GM21367 (cell line): Measurements from ENCODE around the gene DNAJC3.

Source experiments
- ATAC-seq: cut with Tn5 transposase; IDR thresholded peaks from one replicate; pipeline ENCODE4 v1.9.1; 2021; ENCODE audit not compliant: unreplicated experiment

Gene DNAJC3, protein sequence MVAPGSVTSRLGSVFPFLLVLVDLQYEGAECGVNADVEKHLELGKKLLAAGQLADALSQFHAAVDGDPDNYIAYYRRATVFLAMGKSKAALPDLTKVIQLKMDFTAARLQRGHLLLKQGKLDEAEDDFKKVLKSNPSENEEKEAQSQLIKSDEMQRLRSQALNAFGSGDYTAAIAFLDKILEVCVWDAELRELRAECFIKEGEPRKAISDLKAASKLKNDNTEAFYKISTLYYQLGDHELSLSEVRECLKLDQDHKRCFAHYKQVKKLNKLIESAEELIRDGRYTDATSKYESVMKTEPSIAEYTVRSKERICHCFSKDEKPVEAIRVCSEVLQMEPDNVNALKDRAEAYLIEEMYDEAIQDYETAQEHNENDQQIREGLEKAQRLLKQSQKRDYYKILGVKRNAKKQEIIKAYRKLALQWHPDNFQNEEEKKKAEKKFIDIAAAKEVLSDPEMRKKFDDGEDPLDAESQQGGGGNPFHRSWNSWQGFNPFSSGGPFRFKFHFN

DNA sequence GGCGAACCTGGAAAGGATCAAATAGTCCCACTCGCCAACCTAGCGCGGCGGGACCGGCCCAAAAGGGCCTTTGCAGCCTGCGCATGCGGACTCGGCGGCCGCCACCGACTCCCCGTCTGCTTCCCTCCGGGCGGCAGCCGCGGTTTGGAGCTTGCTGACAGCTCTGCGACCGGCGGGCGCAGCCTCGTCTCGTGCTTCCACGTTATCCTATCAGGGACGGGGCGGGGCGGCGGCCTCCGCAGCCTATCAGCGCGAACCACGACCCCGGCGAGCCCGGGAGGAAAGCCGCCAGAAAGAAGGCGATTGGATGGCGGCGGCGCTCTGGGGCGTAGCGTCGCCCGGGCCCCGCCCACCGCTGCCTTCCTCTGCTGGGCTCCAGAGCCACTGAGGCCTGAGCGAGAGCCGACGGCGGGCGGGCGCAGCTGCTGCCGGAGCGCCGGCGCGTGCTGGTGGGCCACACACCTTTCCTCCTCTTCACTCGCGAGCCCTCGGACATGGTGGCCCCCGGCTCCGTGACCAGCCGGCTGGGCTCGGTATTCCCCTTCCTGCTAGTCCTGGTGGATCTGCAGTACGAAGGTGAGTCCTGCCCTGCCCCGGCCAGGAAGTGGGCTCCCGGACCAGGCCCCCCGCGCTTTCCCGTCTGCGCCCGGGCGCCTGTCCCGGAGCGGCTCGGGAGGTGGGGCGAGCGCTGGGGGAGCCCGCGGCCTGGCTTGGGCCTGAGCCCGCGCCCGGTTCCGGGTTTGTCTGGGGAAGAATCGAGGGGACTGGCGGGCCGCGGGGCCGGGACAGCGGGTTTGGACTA, at the start of gene DNAJC3:
Gene DNAJC3, plus strand, starts transcription at position 378 of the 802 bp plus-strand sequence. Its CDS starts 117 bp downstream, at position 495.
- ATAC-seq, result peak; percentile 95

GRCh38 chr13:95627590-95627989, 49.3 kb upstream of the DNAJC3 start:
- ATAC-seq, result no peak

DNA sequence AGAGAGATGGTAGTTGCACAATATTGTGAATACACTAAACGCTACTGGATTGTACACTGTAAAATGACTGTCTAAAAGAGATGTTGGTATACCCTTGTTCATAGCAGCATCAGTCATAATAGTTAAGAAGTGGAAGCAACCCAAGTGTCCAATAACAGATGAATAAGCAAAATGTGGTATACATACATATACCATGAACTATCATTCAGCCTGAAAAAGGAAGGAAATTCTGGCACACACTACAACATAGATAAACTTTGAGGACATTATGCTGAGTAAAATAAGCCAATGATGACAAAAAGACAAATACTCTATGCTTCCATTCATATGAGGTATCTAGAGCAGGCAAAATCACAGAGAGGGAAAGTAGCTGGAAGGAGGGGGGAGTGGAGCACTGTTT, 48.5 kb upstream of the DNAJC3 start:
- ATAC-seq, result no peak

- ATAC-seq, result no peak
Measured at GRCh38 chr13:95629071-95629470, 47.9 kb upstream of the DNAJC3 start.

GRCh38 chr13:95630593-95630992, 46.3 kb upstream of the DNAJC3 start:
- ATAC-seq, result no peak

- ATAC-seq, result no peak
Measured at GRCh38 chr13:95636853-95637252, 40.1 kb upstream of the DNAJC3 start.

DNA sequence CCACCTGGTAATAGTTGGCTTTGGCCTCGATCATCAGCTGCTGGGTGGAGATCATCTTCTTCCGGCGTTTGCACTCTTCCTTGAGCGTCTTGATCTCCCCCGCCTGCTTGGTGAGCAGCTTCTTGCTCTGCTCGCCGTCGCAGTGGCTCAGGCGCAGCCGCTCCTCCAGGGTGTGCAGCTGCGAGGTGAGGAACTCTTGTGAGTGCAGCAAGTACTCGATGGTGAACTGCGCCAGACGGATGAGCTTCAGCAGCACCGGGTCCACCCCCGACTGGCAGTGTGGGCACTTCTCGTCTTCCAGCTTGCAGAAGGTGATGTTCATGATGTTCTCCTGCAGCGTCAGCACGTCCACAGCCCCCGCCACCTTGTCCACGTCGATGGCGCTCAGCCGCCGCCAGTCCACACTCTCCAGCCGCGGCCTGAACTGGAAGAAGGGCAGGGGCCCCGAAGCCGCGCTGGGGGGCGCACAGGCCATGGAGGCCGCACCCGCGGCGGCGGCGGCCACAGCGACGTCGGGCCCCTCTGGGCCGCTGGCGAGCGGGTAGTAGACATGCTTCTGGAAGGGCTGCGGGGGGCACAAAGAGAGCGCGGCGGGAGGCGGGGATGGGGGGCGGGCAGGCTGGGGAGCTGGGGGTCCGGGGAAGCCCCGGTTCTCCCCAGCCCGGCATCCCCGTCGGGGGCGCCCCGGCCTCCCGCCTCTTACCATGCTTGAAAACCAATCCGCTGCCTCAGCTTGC, 35.5 kb upstream of the DNAJC3 start:
- no peak for ATAC-seq

- no peak for ATAC-seq
Measured at GRCh38 chr13:95642028-95642621, 34.8 kb upstream of the DNAJC3 start.

GRCh38 chr13:95642999-95643398, 33.9 kb upstream of the DNAJC3 start:
- ATAC-seq, result no peak

DNA sequence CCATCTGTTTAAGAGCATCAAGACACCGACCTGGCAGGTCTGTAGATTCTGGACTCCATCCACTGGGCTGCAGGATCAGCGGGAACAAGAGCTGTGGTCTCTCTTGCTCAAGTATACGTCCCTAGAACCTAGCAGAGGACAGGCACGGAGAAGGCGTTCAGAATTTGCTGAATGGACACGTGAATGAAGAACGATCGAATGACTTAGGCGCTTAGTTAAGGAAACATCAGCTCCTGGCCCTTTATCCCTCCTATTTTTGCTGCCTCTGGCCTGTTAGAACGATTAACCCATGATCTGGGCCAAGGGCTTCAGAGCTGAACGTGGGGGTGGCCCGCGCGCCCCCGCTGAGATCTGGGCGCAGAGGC, 33.4 kb upstream of the DNAJC3 start:
- ATAC-seq, result no peak

DNA sequence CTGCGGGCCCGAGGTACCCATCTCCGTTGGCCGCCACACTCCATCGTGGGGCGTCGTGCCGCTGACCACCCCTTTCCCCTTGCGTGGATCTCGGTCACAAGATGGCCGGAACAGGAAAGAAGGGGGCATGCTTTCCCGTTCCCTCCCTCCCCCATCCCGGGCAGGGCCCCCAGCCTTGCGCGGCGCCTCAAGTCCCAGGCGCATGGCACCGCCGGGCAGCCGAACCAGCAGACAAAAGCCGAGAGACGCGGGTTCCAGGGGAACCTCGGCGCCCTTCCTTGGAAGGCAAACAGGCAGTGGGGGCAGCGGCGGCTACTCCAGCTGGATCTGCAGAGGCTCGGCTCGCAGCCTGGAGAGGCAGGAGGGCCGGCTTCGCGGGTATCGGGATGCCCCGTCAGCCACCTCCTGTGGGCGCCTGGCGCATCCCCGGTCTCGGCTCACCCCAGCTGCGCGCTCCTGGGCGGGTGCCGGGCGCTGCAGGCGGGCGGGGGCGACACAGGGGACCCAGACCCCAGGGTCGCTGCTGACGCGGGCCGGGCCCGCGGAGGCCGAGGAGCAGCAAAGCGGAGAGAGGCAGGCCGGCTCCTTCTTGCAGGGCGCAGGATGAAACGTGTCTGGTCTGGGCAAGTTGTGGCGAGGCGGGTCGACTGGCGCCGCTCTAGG, 32.9 kb upstream of the DNAJC3 start:
- peak; percentile 37 for ATAC-seq

GRCh38 chr13:95644601-95645052, 32.3 kb upstream of the DNAJC3 start, which contains the start of gene DZIP1:
Gene DZIP1 (minus strand): TSS chr13:95644706. CDS start chr13:95642029, 2,677 bp downstream.
- ATAC-seq, result peak; percentile 71

- ATAC-seq, result no peak
Measured at GRCh38 chr13:95647321-95647720, 29.6 kb upstream of the DNAJC3 start.

GRCh38 chr13:95650696-95651095, 26.2 kb upstream of the DNAJC3 start:
- ATAC-seq, result no peak

DNA sequence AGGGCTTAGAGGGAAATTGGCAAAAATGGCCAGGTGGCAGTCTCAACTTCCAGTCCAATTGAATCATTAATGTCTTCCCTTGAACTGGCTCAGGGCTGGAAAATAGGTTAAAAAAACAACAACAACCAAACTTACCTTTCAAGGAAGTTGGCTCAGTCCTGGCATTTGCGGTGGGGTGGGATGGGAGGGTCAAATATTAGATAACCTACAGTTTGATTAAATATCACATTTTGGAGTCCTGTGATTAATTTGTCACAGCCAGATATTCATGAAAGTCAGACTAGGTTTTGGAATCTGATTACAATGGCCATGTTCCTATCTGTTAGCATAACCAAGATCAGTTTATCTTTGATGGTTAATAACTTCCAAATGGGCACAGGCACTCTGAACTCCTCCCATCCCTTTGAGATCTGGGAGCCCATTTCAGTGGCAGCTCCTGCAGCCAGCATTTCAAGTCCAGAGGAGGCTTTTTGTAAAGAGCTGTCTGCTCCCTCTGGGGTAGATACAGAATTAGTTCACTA, 24.6 kb upstream of the DNAJC3 start:
- no peak for ATAC-seq

- no peak for ATAC-seq
Measured at GRCh38 chr13:95652821-95653220, 24.1 kb upstream of the DNAJC3 start.

DNA sequence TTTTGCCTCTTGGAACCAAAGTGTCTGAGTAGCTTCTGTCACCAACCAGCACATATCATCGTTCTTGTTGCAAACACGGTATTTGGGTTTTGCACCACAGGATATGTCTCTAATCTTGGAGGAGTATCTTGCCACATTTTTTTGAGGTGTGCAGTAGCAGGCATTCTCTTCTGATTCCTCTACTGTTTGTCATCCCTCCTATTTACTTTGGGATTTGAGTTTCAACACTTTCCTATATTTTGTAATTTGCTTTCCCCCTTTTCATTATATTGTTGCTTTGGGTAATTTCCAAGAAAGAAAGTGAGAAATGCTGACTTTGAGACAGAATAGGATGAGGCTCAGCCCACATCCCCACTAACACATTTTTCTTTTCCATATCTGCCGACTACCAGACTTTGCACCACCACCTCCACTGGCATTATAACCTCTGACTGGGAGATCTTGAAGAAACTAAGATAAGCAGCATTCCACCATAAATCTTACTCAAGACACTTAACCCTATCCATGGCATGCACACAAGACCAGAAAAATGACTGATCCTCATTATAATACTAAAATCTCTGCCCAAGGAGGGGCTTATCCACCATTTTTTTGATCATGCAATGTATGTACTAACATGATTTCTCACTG, 20.4 kb upstream of the DNAJC3 start:
- ATAC-seq, result no peak

GRCh38 chr13:95659500-95659899, 17.4 kb upstream of the DNAJC3 start:
- no peak for ATAC-seq

DNA sequence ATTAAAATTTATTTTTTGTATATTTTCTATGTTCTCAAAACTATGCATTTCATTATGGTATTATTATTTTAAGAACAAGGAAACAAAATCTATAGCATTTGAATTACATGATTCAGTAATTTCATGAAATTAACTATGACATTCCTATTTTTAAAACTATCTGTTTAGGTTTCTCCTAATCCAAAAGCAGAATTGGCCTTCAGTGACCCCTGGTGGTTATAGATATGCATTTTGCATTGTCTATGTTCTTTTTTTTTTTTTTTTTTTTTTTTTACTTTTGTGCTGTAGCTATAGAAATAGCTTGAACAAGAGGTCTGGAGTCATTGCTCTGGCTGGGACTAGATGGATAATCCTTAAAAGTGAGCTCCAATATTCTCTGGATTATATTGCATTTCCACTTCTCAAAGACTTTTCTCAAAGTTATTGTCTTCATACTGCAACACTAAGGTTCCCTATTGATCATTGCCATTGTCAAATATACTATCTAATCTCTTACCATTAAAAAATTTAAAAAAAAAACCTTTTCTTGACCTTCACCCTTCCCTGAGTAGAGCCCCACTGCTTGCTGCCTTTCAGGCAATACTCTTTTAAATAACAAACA, 15.9 kb upstream of the DNAJC3 start:
- ATAC-seq, result no peak
